ENCODE data around the gene HDHD3.

DNA sequence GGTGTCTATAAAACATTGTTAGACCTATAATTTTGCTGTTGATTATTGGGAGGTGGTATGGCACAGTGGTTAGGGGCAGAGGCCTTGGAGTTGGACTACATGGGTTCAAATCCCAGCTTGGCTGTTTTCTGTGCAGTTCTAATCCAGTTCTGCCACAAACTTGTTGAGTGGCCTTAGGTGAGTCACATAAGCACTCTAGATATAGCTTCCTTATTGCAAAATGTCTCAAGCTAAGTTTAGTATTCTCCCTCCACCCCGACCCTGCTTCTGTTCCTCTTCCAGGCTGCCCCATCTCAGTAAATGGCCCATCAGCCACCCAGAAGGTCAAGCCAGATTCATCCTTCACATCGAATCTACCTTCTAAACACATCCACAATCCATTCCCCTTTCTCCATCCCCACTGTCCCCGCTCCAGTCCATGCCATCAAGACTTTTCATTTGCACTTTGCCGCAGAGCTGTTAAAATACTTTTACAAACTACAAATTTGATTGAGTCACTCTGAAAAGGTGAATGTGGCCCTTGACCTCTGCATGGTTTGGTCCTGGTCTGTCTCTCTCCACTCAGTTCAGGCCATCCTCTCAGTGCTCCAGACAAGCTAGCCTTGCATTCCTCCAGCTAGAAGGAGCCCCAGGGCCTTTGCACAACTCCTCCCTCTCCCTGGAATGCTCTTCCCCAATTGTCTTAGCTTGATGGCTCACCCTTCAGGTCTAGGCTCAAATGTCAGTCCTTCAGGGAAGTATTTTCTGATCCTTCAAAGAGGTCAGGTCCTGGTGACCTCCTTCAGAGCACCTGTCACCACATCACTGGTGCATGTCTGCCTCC is 10.0 kb upstream of the HDHD3 start:
- TF ChIP-seq, protein P1, sequence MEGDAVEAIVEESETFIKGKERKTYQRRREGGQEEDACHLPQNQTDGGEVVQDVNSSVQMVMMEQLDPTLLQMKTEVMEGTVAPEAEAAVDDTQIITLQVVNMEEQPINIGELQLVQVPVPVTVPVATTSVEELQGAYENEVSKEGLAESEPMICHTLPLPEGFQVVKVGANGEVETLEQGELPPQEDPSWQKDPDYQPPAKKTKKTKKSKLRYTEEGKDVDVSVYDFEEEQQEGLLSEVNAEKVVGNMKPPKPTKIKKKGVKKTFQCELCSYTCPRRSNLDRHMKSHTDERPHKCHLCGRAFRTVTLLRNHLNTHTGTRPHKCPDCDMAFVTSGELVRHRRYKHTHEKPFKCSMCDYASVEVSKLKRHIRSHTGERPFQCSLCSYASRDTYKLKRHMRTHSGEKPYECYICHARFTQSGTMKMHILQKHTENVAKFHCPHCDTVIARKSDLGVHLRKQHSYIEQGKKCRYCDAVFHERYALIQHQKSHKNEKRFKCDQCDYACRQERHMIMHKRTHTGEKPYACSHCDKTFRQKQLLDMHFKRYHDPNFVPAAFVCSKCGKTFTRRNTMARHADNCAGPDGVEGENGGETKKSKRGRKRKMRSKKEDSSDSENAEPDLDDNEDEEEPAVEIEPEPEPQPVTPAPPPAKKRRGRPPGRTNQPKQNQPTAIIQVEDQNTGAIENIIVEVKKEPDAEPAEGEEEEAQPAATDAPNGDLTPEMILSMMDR (IDR thresholded peaks at IDR 0.05): no peak
- TF ChIP-seq POLR2A (IDR thresholded peaks at IDR 0.05; ENCODE audit: low read depth): no peak
